ENCODE data around the gene SMIM45.

SMIM45 gene

DNA sequence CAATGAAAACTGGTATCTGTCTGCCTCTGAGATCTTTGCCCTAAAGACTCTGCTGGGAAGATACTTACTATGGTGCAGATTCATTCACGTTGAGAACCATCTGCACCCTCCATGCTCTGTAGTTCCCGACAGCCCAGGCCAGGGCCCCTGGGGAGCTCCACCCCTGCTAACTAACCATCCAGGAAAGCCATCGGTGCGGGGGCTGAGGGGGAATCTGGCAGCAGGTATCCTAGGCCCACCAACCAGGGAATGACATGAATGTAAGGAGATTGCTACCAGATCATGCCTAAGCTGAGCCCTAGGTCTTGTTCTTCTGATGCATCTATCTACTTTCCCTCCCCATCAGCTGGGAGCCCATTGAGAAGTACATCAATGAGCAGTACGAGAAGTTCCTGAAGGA is 35.3 kb downstream of the SMIM45 start:
- Histone ChIP-seq H3K4me1 (ENCODE audit: control insufficient read depth, insufficient read depth, low read length) (no peaks in the 10 kb centered on the region), H3K18ac (ENCODE audit: low read depth, low read length) (no peak overlapping the region), H4K5ac (ENCODE audit: low read depth, low read length) (no peak overlapping the region), H2BK15ac (ENCODE audit: low read depth, low read length) (no peak overlapping the region), H3K36me3 (ENCODE audit: control insufficient read depth, insufficient read depth, low read length) (no peaks in the 10 kb centered on the region), H2AFZ (replicated peaks; ENCODE audit: low read length, poor library complexity) (no peak overlapping the region), H2AK5ac (ENCODE audit: low read depth, low read length) (no peak overlapping the region), H3K27me3 (ENCODE audit: control insufficient read depth, insufficient read depth, low read length) (peaks cover 32% of the 10 kb centered on the region), H3K79me1 (ENCODE audit: low read depth in 1 of 2, low read length in 2 of 2) (no peaks in the 10 kb centered on the region), H2BK20ac (ENCODE audit: low read depth, low read length) (no peak overlapping the region), H3K23ac (ENCODE audit: low read depth, low read length) (no peak overlapping the region), H3K9ac (ENCODE audit: low read depth, low read length) (no peak overlapping the region), H3K4ac (ENCODE audit: low read depth, low read length) (no peak overlapping the region), H3K9me1 (ENCODE audit: insufficient read depth, low read length) (no peaks in the 10 kb centered on the region), H3K9me3 (ENCODE audit: control insufficient read depth, insufficient read depth, low read length) (no peaks in the 10 kb centered on the region), H2AK9ac (replicated peaks; ENCODE audit: low read depth, low read length, poor library complexity) (no peak overlapping the region), H2BK5ac (ENCODE audit: low read depth, low read length, poor library complexity, severe bottlenecking) (no peak overlapping the region), H3K4me3 (ENCODE audit: insufficient read depth, low read depth, low read length) (no peak overlapping the region), H3K27ac (ENCODE audit: insufficient read depth, low read length) (no peak overlapping the region), H4K8ac (ENCODE audit: low read depth in 2 of 2, low read length in 2 of 2) (no peak overlapping the region), H2BK120ac (ENCODE audit: low read depth, low read length) (no peak overlapping the region), H4K20me1 (ENCODE audit: insufficient read depth, low read length) (no peaks in the 10 kb centered on the region), H3K56ac (ENCODE audit: extremely low read depth, insufficient read depth, low read length) (no peak overlapping the region), H3K14ac (replicated peaks; ENCODE audit: low read depth, low read length) (no peak overlapping the region), H4K91ac (ENCODE audit: insufficient read depth, low read depth, low read length) (no peak overlapping the region), H3K4me2 (ENCODE audit: low read depth, low read length) (no peak overlapping the region)
- BruUV-seq (replicated peaks) = no TSS peak
- ATAC-seq (ENCODE audit: low read depth) (no peak), DNase-seq (no peak)
- CTCF ChIA-PET = no interaction called here
- in situ Hi-C loops (cut with MboI; ENCODE audit: low sequenced_read_pairs) = no loop called here
- POLR2A ChIA-PET (ENCODE audit: unreplicated experiment) = no interaction called here
- WGBS, 2 experiments (ENCODE audit: extremely low coverage in 2 of 2, insufficient read length in 1 of 2) = 80% methylated on average over 1 of the region's 5 CpGs; no CpG with 5 or more reads in 1 of the 2 experiments
- TF ChIP-seq SMC3 (IDR thresholded peaks at IDR 0.05; ENCODE audit: low read depth, low read length) (no peak), CEBPB (IDR thresholded peaks at IDR 0.05; ENCODE audit: low read depth, low read length) (no peak), FOS (IDR thresholded peaks at IDR 0.05; ENCODE audit: low read depth, low read length) (no peak), MAFK (IDR thresholded peaks at IDR 0.05; ENCODE audit: low read depth, low read length) (no peak), CHD1 (IDR thresholded peaks at IDR 0.05; ENCODE audit: low read depth, low read length) (no peak), MAZ (IDR thresholded peaks at IDR 0.05; ENCODE audit: borderline replicate concordance, low read depth, low read length) (no peak), NFE2L2 (IDR thresholded peaks at IDR 0.05; ENCODE audit: low read depth, low read length) (no peak), POLR2A (IDR thresholded peaks at IDR 0.05; ENCODE audit: low read depth, low read length) (no peak), RAD21 (IDR thresholded peaks at IDR 0.05; ENCODE audit: low read length) (no peak), RCOR1 (IDR thresholded peaks at IDR 0.05; ENCODE audit: insufficient replicate concordance, low read length) (no peak), MXI1 (IDR thresholded peaks at IDR 0.05; ENCODE audit: borderline replicate concordance, low read depth, low read length) (no peak), BHLHE40 (IDR thresholded peaks at IDR 0.05; ENCODE audit: low read depth, low read length) (no peak), RFX5 (IDR thresholded peaks at IDR 0.05; ENCODE audit: low read depth, low read length) (no peak)
- TF ChIP-seq, protein P1, sequence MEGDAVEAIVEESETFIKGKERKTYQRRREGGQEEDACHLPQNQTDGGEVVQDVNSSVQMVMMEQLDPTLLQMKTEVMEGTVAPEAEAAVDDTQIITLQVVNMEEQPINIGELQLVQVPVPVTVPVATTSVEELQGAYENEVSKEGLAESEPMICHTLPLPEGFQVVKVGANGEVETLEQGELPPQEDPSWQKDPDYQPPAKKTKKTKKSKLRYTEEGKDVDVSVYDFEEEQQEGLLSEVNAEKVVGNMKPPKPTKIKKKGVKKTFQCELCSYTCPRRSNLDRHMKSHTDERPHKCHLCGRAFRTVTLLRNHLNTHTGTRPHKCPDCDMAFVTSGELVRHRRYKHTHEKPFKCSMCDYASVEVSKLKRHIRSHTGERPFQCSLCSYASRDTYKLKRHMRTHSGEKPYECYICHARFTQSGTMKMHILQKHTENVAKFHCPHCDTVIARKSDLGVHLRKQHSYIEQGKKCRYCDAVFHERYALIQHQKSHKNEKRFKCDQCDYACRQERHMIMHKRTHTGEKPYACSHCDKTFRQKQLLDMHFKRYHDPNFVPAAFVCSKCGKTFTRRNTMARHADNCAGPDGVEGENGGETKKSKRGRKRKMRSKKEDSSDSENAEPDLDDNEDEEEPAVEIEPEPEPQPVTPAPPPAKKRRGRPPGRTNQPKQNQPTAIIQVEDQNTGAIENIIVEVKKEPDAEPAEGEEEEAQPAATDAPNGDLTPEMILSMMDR (conservative IDR thresholded peaks at IDR 0.05; ENCODE audit: low read depth, low read length) = no peak
- TF ChIP-seq, protein P2, sequence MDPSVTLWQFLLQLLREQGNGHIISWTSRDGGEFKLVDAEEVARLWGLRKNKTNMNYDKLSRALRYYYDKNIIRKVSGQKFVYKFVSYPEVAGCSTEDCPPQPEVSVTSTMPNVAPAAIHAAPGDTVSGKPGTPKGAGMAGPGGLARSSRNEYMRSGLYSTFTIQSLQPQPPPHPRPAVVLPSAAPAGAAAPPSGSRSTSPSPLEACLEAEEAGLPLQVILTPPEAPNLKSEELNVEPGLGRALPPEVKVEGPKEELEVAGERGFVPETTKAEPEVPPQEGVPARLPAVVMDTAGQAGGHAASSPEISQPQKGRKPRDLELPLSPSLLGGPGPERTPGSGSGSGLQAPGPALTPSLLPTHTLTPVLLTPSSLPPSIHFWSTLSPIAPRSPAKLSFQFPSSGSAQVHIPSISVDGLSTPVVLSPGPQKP (IDR thresholded peaks at IDR 0.05; ENCODE audit: borderline replicate concordance, low read depth, low read length) = no peak
- TF ChIP-seq, protein P3, sequence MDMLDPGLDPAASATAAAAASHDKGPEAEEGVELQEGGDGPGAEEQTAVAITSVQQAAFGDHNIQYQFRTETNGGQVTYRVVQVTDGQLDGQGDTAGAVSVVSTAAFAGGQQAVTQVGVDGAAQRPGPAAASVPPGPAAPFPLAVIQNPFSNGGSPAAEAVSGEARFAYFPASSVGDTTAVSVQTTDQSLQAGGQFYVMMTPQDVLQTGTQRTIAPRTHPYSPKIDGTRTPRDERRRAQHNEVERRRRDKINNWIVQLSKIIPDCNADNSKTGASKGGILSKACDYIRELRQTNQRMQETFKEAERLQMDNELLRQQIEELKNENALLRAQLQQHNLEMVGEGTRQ (IDR thresholded peaks at IDR 0.05; ENCODE audit: low read depth, low read length) = no peak
- dilution Hi-C loops (cut with HindIII; ENCODE audit: low sequenced_read_pairs, unreplicated experiment) = no loop called here
- intact Hi-C loops (cut with micrococcal nuclease) = no loop called here

All from IMR-90 (cell line).